Fibroblast of pulmonary artery (primary cell): ENCODE results near the gene TMEM106B.

ENCODE experiments used
- DNase-seq: peaks from one replicate; pipeline ENCODE4 v3.0.0-alpha.2; 2010; ENCODE audit warnings: low read depth
- H3K4me3 ChIP-seq: replicated peaks from 2 replicates; pipeline ENCODE4 v1.5.1; 2011; ENCODE audit warnings: low read depth, mild to moderate bottlenecking, control low read depth, low read length, moderate library complexity
- TF ChIP-seq, protein P1 (sequence below): IDR thresholded peaks from 2 replicates; pipeline ENCODE4 v1.5.1; 2011; ENCODE audit warnings: mild to moderate bottlenecking, control low read depth, low read length, inconsistent platforms; ENCODE audit errors: missing control alignments

The TMEM106B gene

DNA sequence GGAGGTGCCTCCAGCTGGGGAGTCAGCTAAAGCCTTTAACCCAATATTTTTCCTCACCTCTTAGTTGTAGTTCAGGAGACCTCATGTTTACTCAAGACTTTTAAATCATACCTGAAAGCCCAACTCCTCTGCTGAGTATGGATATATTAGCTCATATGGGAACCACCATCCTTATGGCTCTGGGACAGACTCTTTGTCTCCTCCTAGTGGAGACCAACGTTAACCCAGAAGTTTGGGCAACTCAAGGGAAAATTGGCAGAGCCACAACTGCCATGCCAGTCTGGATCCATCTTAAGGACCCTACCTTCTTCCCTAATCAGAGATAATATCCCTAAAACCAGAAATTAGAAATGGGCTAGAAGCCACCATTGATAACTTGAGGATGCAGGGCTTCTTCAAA lies 80.8 kb downstream of the TMEM106B start:
- peak; percentile 12 for DNase-seq
- H3K4me3 ChIP-seq, result no peak overlapping the region
- TF ChIP-seq, protein P1, sequence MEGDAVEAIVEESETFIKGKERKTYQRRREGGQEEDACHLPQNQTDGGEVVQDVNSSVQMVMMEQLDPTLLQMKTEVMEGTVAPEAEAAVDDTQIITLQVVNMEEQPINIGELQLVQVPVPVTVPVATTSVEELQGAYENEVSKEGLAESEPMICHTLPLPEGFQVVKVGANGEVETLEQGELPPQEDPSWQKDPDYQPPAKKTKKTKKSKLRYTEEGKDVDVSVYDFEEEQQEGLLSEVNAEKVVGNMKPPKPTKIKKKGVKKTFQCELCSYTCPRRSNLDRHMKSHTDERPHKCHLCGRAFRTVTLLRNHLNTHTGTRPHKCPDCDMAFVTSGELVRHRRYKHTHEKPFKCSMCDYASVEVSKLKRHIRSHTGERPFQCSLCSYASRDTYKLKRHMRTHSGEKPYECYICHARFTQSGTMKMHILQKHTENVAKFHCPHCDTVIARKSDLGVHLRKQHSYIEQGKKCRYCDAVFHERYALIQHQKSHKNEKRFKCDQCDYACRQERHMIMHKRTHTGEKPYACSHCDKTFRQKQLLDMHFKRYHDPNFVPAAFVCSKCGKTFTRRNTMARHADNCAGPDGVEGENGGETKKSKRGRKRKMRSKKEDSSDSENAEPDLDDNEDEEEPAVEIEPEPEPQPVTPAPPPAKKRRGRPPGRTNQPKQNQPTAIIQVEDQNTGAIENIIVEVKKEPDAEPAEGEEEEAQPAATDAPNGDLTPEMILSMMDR, result peak; percentile 45
